B cell (primary cell): ENCODE results near the gene SHMT1.

ENCODE experiments used
- EZH2 ChIP-seq: IDR thresholded peaks from 2 replicates; pipeline ENCODE4 v1.6.1; 2012; ENCODE audit warnings: borderline replicate concordance, low read depth, mild to moderate bottlenecking, moderate library complexity, low read length; ENCODE audit not compliant: insufficient read depth, poor library complexity, severe bottlenecking
- TF ChIP-seq, protein P1 (sequence below): fragments of 200-600 bp; IDR thresholded peaks from one replicate; pipeline ENCODE4 v1.8.0; 2022; ENCODE audit warnings: antibody characterized with exemption, mild to moderate bottlenecking

DNA sequence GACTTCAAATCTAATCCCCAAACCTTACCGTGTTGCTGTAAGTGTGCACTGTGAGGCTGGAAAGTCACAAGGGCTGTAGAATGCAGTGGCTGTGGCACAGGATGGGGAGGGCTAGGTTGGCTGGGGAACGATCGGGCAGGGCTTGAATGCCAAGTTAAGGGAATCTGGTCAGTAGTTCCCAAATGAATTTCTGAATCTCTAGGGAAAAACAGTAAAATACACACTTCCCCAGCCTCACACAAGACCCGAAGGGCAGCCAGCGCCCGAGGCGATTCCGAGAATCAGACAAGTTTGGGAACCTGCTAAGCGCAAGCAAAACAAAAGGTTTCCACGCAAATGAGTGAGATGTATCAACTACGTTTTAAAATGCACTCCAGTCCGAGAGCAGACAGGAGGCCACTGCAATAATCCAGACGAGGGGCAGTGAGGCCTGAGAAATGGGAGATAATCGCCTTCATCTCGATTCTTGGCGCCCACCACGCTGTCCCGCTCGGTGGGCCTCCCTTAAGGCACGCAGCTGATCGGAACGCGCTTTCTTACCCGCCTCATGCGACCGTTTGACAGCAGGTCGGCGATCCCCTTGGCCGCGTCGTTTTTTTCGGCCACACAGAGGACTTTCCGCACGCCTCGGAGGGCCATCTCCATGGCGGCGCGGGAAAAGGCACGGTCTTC lies 49.2 kb downstream of the SHMT1 start:
- TF ChIP-seq, protein P1, sequence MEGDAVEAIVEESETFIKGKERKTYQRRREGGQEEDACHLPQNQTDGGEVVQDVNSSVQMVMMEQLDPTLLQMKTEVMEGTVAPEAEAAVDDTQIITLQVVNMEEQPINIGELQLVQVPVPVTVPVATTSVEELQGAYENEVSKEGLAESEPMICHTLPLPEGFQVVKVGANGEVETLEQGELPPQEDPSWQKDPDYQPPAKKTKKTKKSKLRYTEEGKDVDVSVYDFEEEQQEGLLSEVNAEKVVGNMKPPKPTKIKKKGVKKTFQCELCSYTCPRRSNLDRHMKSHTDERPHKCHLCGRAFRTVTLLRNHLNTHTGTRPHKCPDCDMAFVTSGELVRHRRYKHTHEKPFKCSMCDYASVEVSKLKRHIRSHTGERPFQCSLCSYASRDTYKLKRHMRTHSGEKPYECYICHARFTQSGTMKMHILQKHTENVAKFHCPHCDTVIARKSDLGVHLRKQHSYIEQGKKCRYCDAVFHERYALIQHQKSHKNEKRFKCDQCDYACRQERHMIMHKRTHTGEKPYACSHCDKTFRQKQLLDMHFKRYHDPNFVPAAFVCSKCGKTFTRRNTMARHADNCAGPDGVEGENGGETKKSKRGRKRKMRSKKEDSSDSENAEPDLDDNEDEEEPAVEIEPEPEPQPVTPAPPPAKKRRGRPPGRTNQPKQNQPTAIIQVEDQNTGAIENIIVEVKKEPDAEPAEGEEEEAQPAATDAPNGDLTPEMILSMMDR: no peak
- no peak for TF ChIP-seq EZH2
